IPS DF 4.7 (cell line): ENCODE data around the gene HERC2.

Experiments used
- DNase-seq: peaks from one replicate; pipeline ENCODE4 v3.0.0-alpha.2; 2013; ENCODE audit warnings: low spot score; ENCODE audit errors: extremely low read depth

HERC2 gene

GRCh38 chr15:28113394-28114113, 208.4 kb downstream of the HERC2 start:
- DNase-seq = no peak

DNA sequence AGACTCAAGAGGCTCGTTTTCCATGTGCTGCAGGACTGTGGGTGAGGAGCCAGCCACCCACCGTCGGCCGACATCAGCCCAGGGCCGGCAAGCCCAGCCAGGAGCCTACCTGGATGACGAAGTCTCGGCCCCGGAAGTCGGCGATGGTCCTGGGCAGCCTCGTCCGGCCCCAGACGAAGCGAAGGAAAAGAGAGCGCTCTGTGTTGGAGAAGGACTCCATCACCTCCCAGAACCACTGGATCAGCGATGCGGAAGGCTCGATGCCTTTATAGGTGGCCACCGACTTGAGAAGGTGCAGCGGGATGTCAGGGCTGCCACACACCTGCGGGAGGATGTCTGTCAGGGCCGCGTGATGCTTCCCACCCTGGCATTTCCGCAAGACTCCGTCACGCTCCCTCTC, 209.0 kb downstream of the HERC2 start:
- DNase-seq = no peak

- DNase-seq = no peak
Observed at GRCh38 chr15:28112101-28112760, 209.7 kb downstream of the HERC2 start.

- no peak for DNase-seq
Observed at GRCh38 chr15:28111543-28111942, 210.4 kb downstream of the HERC2 start.

GRCh38 chr15:28110481-28110881, 211.5 kb downstream of the HERC2 start:
- no peak for DNase-seq

DNA sequence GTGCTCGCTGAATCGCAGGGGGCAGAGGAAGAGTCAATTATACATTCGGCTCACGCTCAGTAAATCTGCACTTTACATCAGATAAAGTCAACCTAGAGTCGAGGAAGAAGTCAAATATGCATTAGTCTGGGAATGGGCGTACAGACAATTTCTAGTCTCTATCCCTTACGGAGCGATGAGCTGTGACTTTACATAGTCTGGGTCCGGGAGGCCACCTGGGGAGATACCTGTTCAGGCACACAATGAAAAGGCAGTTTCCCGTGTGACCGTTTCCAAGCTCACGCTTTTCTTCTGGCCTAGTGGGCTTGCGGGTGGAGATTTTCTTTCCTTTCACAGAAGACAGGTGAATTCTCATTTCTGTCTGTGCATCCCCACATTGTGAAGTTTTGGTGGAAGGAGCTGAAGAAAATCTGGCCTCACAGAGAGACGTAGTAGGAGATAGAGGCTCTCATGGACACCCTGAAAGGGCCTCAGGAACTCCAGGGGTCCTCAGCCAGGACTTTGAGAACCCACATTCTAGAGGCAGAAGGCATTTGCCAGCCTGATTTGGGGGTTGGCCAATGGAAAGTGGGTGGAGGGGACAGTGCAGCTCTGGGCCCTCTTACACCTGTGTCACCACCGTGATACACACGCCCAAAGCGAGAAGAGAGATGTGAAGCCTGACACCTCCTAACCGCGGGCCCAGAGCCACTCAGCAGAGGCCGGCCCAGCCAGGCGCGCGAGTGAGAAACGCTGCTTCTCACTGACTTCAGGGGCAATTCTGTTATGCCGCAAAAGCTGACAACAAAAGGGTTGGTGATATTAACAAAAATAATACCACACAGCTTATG, 212.1 kb downstream of the HERC2 start:
- DNase-seq = no peak

GRCh38 chr15:28107904-28108275, 214.1 kb downstream of the HERC2 start:
- DNase-seq = no peak

DNA sequence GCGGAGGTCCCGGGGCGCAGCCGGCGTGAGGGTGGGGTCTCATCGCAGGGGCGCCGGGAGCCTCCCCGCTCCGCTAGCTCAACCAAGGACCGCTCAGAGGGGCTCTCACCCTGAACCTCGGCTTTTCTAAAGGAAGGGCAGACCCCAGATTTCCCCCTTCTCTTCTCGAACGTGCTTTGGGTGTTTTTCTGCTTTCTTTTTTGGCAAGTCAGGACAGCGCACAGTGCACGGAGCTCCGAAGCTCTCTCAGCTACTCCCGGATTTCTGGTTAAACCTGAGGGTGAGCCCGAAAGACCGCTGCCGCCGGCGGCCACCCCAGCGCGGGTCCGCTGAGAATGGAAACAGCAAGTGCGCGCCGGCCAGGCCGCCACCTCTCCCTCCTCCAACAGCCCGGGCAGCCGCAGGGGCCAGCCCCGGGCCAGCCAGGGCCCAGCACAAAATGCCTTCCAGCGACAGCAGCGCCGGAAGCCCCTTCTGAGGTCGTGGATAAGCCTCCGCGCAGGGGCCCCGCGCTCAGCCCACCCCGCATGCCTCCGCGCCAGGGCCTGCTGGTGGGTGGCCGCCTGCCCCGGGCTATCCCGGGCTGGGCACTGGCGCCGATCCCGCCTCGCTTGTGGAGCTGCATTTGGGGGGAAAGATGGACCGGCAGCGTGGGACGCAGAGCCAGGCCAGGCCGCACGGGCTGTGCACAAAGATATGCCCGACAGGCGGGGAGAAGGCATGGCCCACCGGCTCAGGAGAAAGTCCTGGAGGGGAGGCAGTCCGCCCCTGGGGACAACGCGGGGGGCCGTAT, 214.7 kb downstream of the HERC2 start:
- no peak for DNase-seq

DNA sequence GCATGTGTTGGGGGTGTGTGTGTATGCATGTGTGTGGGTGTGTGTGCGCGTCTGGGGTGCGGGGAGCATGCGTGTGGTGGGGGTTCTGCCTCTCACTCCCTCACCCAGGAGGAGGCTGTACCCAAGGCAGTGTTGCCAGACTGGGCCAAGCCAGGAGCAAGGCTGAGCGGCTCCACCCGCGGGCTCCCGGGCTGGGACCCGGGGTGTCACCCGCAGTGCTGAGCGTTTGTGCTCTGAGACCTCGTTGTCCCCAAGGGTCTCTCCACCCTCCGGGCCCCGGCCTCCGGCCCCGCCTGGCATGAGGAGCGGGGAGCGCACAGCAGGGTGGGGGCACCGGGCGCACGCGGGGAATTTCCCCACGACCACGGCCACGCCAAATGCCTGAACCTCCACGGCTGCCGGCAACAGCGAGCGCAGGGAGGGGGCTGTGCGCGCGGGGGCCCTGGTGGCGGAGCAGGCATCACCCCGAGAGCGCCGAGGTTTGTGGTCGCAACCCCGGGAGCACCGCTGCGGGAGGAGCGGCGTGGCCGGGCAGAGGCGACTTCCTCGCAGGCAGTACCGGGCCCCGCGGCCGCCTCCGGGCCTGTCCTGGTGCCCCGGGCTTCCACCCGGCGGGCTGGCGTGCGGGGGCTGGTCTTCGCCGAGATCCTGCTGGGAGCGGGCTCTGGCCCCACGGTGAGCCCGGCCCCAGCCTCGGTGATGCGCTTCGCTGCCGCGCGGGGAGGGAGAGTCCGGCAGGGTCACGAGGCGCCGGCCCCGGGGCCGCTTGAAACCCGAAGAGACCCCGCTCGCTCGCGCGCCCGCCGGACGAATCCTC, 215.5 kb downstream of the HERC2 start:
- DNase-seq = no peak

- no peak for DNase-seq
Observed at GRCh38 chr15:28105793-28106192, 216.2 kb downstream of the HERC2 start.

DNA sequence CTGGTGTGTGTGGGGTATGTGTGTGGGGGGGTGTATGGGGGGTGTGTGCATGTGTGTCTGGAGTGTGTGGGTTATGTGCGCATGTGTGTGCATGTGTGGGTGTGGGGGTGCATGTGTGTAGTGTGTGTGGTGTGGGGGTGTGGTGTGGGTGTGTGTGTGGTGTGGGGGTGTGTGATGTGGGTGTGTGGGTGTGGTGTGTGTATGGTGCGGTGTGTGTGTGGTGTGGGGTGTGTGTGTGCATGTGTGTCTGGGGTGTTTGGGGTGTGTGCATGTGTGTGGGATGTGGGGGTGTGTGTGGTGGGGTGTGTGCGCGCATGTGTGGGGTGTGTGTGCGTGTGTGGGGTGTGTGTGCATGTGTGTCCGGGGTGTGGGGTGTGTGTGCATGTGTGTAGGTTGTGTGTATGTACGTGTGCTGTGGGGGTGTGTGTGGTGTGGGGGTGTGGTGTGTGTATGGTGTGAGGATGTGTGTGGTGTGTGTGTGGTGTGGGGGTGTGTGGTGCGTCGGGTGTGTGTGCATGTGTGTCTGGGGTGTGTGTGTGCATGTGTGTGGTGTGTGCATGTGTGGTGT, 216.7 kb downstream of the HERC2 start:
- DNase-seq = no peak

GRCh38 chr15:28104326-28104725, 217.7 kb downstream of the HERC2 start:
- no peak for DNase-seq

- DNase-seq = no peak
Observed at GRCh38 chr15:28103831-28104230, 218.1 kb downstream of the HERC2 start.

GRCh38 chr15:28101983-28102441, 220.0 kb downstream of the HERC2 start:
- DNase-seq = no peak

- no peak for DNase-seq
Observed at GRCh38 chr15:28101201-28101600, 220.8 kb downstream of the HERC2 start.

DNA sequence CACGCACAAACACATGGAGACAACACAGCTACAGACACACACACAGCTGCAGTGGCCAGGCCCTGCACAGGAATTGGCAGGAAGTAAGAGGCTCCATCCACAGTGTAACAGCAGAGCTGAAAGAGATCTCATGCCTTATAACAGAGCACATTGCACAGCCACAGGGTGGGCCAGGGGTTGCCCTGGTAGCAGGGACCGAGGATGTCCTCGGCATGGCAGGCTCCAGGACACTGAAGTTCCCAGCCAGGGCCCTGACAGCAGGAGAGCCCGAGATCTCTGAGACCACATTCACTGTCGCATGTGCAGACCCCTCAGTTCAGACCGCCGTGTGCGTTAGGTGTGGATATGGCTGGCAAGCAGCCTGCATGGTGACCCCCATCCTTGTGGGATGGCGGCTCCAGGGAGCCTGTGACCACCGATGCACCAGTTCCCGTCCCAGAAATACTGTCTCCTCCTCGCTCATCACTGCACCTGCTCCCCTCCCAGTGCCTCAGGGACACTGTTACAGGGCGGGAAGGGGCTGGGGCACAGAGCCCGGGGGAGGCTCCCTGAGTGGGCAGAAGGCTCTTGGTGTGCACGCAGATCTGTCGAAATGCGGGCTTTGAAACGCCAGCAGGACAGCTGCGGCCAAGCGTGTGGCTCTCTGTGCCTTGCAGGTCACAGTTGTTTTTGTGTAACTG, 221.3 kb downstream of the HERC2 start:
- DNase-seq = no peak

- DNase-seq = no peak
Observed at GRCh38 chr15:28099555-28100140, 222.3 kb downstream of the HERC2 start.

GRCh38 chr15:28098766-28099554, 223.0 kb downstream of the HERC2 start, which contains the start of gene OCA2:
TSS of gene OCA2 (minus strand) at chr15:28099315. CDS start at chr15:28081874, 17,441 bp downstream.
- DNase-seq = no peak
